ENCODE data around the gene RNF207.

DNA sequence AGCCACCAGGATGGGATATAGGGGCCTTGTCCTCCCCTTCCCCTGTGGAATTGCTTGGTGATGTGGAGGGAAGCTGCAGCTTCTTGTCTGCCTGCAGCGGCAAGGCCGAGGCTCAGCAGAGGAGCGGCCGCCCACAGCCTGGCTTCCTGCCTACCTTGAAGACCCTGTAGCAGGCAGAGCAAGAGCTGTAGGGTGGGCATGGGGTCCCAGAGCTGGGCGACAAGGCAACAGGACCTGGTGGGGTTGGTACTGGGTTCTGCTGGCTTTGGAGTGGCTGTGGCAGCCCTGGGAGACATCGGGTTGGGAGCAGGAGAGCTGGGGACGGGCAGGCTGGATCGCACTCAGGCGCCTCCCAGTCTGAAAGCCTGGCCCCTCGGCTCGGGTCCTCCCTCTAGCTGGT, 60.7 kb downstream of the RNF207 start:
- TF ChIP-seq EZH2phosphoT487 (IDR thresholded peaks at IDR 0.05; ENCODE audit: low read depth) (no peak), CTCF (IDR thresholded peaks at IDR 0.05; ENCODE audit: low read depth, low read length) (no peak)

Measured in OCI-LY3 (cell line).